MCF 10A (cell line): ENCODE measurements around the gene ACIN1. TPM values are rescaled to one million over a fixed set of nuclear protein-coding genes. Genes with fewer than 3 reads are reported as not detected.

Experiments
- BruUV-seq: library from RNA; stranded (reverse); fragments of 400-500 nt; replicated peaks from 2 replicates; lab custom pipeline; 2021; lab: Mats Ljungman, UMichigan
- CTCF ChIA-PET: fragments of 300-600 bp; sonication (Branson Sonifier 250); formaldehyde crosslinking; extraction: SDS; loops from one replicate; lab custom pipeline; 2021; ENCODE audit warnings: antibody characterized with exemption, inconsistent platforms; lab: Yijun Ruan, JAX
- POLR2A ChIA-PET: fragments of 300-600, 350-650 bp; sonication (Branson Sonifier 250); formaldehyde crosslinking; extraction: SDS; loops from one replicate; lab custom pipeline; 2020; ENCODE audit warnings: antibody characterized with exemption, inconsistent platforms; lab: Yijun Ruan, JAX
- DNase-seq: peaks from one replicate; pipeline ENCODE4 v3.0.0-alpha.2; 2018; ENCODE audit not compliant: unreplicated experiment
- H3K27ac Mint-ChIP-seq: one replicate; pipeline ENCODE4 v1.8.0; 2022; ENCODE audit warnings: mild to moderate bottlenecking, low read depth, mixed read lengths; ENCODE audit not compliant: unreplicated experiment
- H3K27me3 Mint-ChIP-seq: one replicate; pipeline ENCODE4 v1.8.0; 2022; ENCODE audit warnings: mixed read lengths; ENCODE audit not compliant: insufficient read depth, unreplicated experiment
- H3K36me3 Mint-ChIP-seq: one replicate; pipeline ENCODE4 v1.8.0; 2022; ENCODE audit warnings: mild to moderate bottlenecking, moderate library complexity, mixed read lengths; ENCODE audit not compliant: insufficient read depth, unreplicated experiment
- H3K4me1 Mint-ChIP-seq: one replicate; pipeline ENCODE4 v1.8.0; 2022; ENCODE audit warnings: mixed read lengths; ENCODE audit not compliant: insufficient read depth, unreplicated experiment
- H3K4me3 Mint-ChIP-seq: one replicate; pipeline ENCODE4 v1.8.0; 2022; ENCODE audit warnings: mild to moderate bottlenecking, moderate library complexity, mixed read lengths; ENCODE audit not compliant: unreplicated experiment
- H3K9me3 Mint-ChIP-seq: one replicate; pipeline ENCODE4 v1.8.0; 2022; ENCODE audit warnings: mixed read lengths; ENCODE audit not compliant: unreplicated experiment
- CTCF ChIP-seq: fragments of 200-600 bp; IDR thresholded peaks from one replicate; pipeline ENCODE4 v1.8.0; 2022; ENCODE audit warnings: antibody characterized with exemption, mild to moderate bottlenecking; ENCODE audit not compliant: unreplicated experiment
- intact Hi-C: fragments of 100-400 bp; cut with micrococcal nuclease; formaldehyde crosslinking; loops from 2 replicates; pipeline ENCODE4 v1.14.1; 2022
- total RNA-seq: library from RNA; stranded (reverse); gene quantifications from 2 replicates; pipeline ENCODE4 v1.2.3, GENCODE V29; 2022

ACIN1 gene
- total RNA-seq, 1 experiment from 2014 or later: 197 TPM

- BruUV-seq: no TSS peak
- POLR2A ChIA-PET: interaction anchor here (1.1 to 1.2 kb wide), 2 partner anchors 7 to 20 kb away, joined by 4 read pairs; no protein-coding TSS in a partner anchor
- peaks cover 16% of the 10 kb centered on the region for H3K4me1 Mint-ChIP-seq
- H3K4me3 Mint-ChIP-seq: no peak overlapping the region
- no peaks in the 10 kb centered on the region for H3K27me3 Mint-ChIP-seq
- CTCF ChIA-PET: interaction anchor here (0.6 to 20.7 kb wide), 6 partner anchors 39 to 143 kb away, joined by 3 to 766 read pairs (median 4); partner anchors contain the start of genes AJUBA and SLC7A8
- DNase-seq: no peak
- H3K27ac Mint-ChIP-seq: no peak overlapping the region
- no peak for TF ChIP-seq CTCF
- no peaks in the 10 kb centered on the region for H3K36me3 Mint-ChIP-seq
- intact Hi-C loops: loop anchor here (5.0 kb wide), 1 partner anchor 266 kb away; no protein-coding TSS in a partner anchor
- no peaks in the 10 kb centered on the region for H3K9me3 Mint-ChIP-seq
These were observed 21.0 kb upstream of the ACIN1 start for GRCh38 chr14:23115918-23116317.

- intact Hi-C loops: loop anchor here (5.0 kb wide), 1 partner anchor 267 kb away; no protein-coding TSS in a partner anchor
- ChIA-PET CTCF (interaction anchor here (0.6 to 20.7 kb wide), 7 partner anchors 38 to 133 kb away, joined by 3 to 766 read pairs (median 4); partner anchors contain the start of genes AJUBA and SLC7A8), POLR2A (interaction anchor here (0.6 to 1.2 kb wide), 5 partner anchors 8 to 106 kb away, joined by 3 to 4 read pairs (median 4); partner anchors contain the start of gene ACIN1)
- no peak overlapping the region for H3K4me3 Mint-ChIP-seq
- no peaks in the 10 kb centered on the region for H3K27me3 Mint-ChIP-seq
- no peaks in the 10 kb centered on the region for H3K36me3 Mint-ChIP-seq
- no peaks in the 10 kb centered on the region for H3K9me3 Mint-ChIP-seq
- peak overlapping the region; percentile 77 for H3K27ac Mint-ChIP-seq
- BruUV-seq: no TSS peak
- peaks cover 16% of the 10 kb centered on the region for H3K4me1 Mint-ChIP-seq
- TF ChIP-seq CTCF: no peak
- DNase-seq: peak; percentile 87
These were observed 20.2 kb upstream of the ACIN1 start for GRCh38 chr14:23115039-23115731.

DNA sequence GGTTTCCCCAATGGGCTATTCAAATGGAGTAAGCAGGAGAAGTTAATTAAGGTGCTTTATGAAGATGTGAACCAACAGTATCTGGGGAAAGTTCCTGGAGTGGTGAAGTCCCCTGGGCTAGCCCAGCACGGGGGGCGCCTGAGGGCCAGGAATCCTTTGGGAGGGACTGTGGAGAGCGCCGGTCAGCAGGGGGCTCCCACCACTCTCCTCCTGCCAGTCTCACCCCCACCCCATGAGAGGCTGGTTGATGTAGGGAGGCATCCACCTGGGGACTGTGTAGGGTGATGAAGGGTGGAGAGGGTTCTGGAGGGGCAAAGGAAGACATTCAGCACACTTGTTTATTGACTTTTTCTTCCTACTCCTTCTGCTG is 19.7 kb upstream of the ACIN1 start:
- ChIA-PET CTCF (interaction anchor here (0.7 to 20.7 kb wide), 5 partner anchors 13 to 128 kb away, joined by 3 to 766 read pairs (median 4); partner anchors contain the start of gene SLC7A8), POLR2A (interaction anchor here (0.6 to 1.2 kb wide), 5 partner anchors 8 to 107 kb away, joined by 3 to 4 read pairs (median 4); partner anchors contain the start of gene ACIN1)
- intact Hi-C loops: loop anchor here (5.0 kb wide), 1 partner anchor 268 kb away; no protein-coding TSS in a partner anchor
- no TSS peak for BruUV-seq
- no peak for DNase-seq
- no peak for TF ChIP-seq CTCF
- no peaks in the 10 kb centered on the region for H3K36me3 Mint-ChIP-seq
- H3K27me3 Mint-ChIP-seq: no peaks in the 10 kb centered on the region
- no peak overlapping the region for H3K4me3 Mint-ChIP-seq
- H3K27ac Mint-ChIP-seq: peak overlapping the region; percentile 77
- no peaks in the 10 kb centered on the region for H3K9me3 Mint-ChIP-seq
- H3K4me1 Mint-ChIP-seq: peaks cover 16% of the 10 kb centered on the region

DNA sequence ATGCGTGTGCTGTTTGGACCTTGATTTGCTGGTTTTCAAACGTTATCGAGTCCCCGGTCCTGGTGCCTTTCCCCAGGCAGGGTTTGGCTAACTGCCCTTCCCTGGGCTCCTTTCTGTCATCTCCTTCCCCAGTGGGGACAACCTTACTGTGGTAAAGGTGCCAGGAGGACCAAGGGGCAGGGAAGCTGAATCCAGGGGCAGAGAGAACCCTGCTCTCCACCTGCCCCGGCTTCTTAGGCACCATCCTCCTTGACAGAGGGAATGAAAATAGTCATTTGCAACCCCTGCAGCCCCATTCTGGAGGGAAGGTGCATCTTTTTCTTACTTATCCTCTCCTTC is 19.2 kb upstream of the ACIN1 start:
- POLR2A ChIA-PET: interaction anchor here (2.6 kb wide), 1 partner anchor 19 kb away, joined by 10 read pairs; the partner anchor contains the start of genes ACIN1 and C14orf119
- CTCF ChIA-PET: interaction anchor here (0.6 to 20.7 kb wide), 5 partner anchors 13 to 72 kb away, joined by 3 to 766 read pairs (median 6); partner anchors contain the start of genes ACIN1, C14orf119 and SLC7A8
- no TSS peak for BruUV-seq
- no peaks in the 10 kb centered on the region for H3K36me3 Mint-ChIP-seq
- TF ChIP-seq CTCF: no peak
- intact Hi-C loops: no loop called here
- no peak overlapping the region for H3K27ac Mint-ChIP-seq
- no peaks in the 10 kb centered on the region for H3K27me3 Mint-ChIP-seq
- H3K4me3 Mint-ChIP-seq: no peak overlapping the region
- peaks cover 13% of the 10 kb centered on the region for H3K4me1 Mint-ChIP-seq
- H3K9me3 Mint-ChIP-seq: no peaks in the 10 kb centered on the region
- DNase-seq: no peak
